C4-2B (cell line): ENCODE results near the gene LCN6.

ENCODE experiments used
- ZFX ChIP-seq: fragments of 450-650 bp; IDR thresholded peaks from 2 replicates; pipeline ENCODE4 v1.6.1; 2017
- TF ChIP-seq, protein P1 (sequence below): fragments of 450-650 bp; conservative IDR thresholded peaks from 2 replicates; pipeline ENCODE4 v1.5.1; 2017; ENCODE audit warnings: mild to moderate bottlenecking

DNA sequence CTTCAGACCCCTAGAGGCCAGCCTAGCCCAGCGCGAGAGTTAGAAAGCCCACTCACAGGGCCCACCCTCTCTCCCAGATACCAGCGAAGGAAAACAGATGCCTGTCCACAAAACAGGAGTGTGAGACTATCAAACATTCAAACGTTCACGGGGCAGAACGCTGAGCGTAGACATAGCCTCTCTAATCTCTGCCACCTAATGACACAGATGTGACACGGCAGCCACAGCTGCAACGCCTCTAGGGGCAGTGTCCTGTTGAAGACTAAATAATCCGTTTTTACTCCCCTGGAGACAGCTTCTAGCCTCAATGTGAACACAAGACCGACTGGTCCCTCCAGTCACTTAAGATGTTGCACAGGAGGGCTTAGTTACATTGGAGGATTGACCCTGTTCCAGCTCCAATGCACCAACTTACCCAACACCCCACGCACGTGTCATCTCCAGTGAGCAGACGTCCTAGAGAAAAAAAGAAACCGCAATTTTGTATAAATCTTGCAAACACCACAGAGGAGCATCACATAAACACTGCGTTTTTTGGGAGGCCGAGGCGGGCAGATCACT is 21.6 kb downstream of the LCN6 start:
- TF ChIP-seq, protein P1, sequence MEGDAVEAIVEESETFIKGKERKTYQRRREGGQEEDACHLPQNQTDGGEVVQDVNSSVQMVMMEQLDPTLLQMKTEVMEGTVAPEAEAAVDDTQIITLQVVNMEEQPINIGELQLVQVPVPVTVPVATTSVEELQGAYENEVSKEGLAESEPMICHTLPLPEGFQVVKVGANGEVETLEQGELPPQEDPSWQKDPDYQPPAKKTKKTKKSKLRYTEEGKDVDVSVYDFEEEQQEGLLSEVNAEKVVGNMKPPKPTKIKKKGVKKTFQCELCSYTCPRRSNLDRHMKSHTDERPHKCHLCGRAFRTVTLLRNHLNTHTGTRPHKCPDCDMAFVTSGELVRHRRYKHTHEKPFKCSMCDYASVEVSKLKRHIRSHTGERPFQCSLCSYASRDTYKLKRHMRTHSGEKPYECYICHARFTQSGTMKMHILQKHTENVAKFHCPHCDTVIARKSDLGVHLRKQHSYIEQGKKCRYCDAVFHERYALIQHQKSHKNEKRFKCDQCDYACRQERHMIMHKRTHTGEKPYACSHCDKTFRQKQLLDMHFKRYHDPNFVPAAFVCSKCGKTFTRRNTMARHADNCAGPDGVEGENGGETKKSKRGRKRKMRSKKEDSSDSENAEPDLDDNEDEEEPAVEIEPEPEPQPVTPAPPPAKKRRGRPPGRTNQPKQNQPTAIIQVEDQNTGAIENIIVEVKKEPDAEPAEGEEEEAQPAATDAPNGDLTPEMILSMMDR: peak; percentile 78
- TF ChIP-seq ZFX: no peak
